Smooth muscle cell (in vitro differentiated cells): ENCODE results near the gene MYCBP. TPM values are rescaled to one million over a fixed set of nuclear protein-coding genes. Genes with fewer than 3 reads are reported as not detected.

Source experiments
- DNase-seq: peaks from one replicate; lab custom pipeline; 2025; ENCODE audit not compliant: unreplicated experiment; lab: John Stamatoyannopoulos, UW
- H2AFZ ChIP-seq: fragments of 200-600 bp; sonication (generic); 2 replicates; pipeline ENCODE4 v1.6.0; 2016; ENCODE audit warnings: antibody characterized with exemption, low read depth, mild to moderate bottlenecking
- H3F3A ChIP-seq: fragments of 200-600 bp; sonication (generic); 2 replicates; pipeline ENCODE4 v1.6.0; 2017; ENCODE audit warnings: antibody characterized with exemption, low read depth
- H3K27ac ChIP-seq: fragments of 200-600 bp; sonication (generic); 2 replicates; pipeline ENCODE4 v1.5.1; 2016; ENCODE audit warnings: low read depth, mild to moderate bottlenecking
- H3K27me3 ChIP-seq: fragments of 200-600 bp; sonication (generic); 2 replicates; pipeline ENCODE4 v1.6.1; 2016; ENCODE audit warnings: low read depth, mild to moderate bottlenecking
- H3K36me3 ChIP-seq: fragments of 200-600 bp; sonication (generic); 2 replicates; pipeline ENCODE4 v1.5.1; 2016; ENCODE audit warnings: low read depth
- H3K4me1 ChIP-seq: fragments of 200-600 bp; sonication (generic); 2 replicates; pipeline ENCODE4 v1.5.1; 2016; ENCODE audit warnings: low read depth
- H3K4me2 ChIP-seq: fragments of 200-600 bp; sonication (generic); 2 replicates; pipeline ENCODE4 v1.6.0; 2016; ENCODE audit warnings: mild to moderate bottlenecking
- H3K4me3 ChIP-seq: fragments of 200-600 bp; sonication (generic); 2 replicates; pipeline ENCODE4 v1.5.1; 2016; ENCODE audit warnings: mild to moderate bottlenecking
- H3K79me2 ChIP-seq: fragments of 200-600 bp; sonication (generic); 2 replicates; pipeline ENCODE4 v1.6.0; 2016; ENCODE audit warnings: low read depth, mild to moderate bottlenecking
- H3K9ac ChIP-seq: fragments of 200-600 bp; sonication (generic); 2 replicates; pipeline ENCODE4 v1.6.0; 2016; ENCODE audit warnings: low read depth
- H3K9me3 ChIP-seq: fragments of 200-600 bp; sonication (generic); replicated peaks from 2 replicates; pipeline ENCODE4 v1.5.1; 2016; ENCODE audit warnings: low read depth
- H4K20me1 ChIP-seq: fragments of 200-600 bp; sonication (generic); 2 replicates; pipeline ENCODE4 v1.6.0; 2016; ENCODE audit warnings: low read depth
- CTCF ChIP-seq: fragments of 200-600 bp; sonication (generic); IDR thresholded peaks from 2 replicates; pipeline ENCODE4 v1.5.1; 2017; ENCODE audit warnings: borderline replicate concordance, mild to moderate bottlenecking, antibody characterized with exemption; ENCODE audit not compliant: insufficient read depth, poor library complexity, severe bottlenecking
- WGBS: methylation state at CpG from one replicate; pipeline ENCODE4 v1.1.7; 2016; ENCODE audit warnings: low lambda C conversion rate; 5-methylcytosine and 5-hydroxymethylcytosine counted together
- polyA plus RNA-seq: library from polyadenylated mRNA; unstranded; fragments of >200 nt; fragmentation: Nextera tagmentation; extraction: Ambion mirVana; gene quantifications from 2 replicates; pipeline ENCODE4 v1.2.1, GENCODE V29; 2016
- total RNA-seq: library from RNA; depleted of rRNA; stranded (reverse); fragments of >200 nt; gene quantifications from 2 replicates; pipeline ENCODE4 v1.2.3, GENCODE V29; 2014

MYCBP gene
- total RNA-seq (17.1 and 33.7 TPM in 2 replicates), polyA plus RNA-seq (34.0 and 44.0 TPM in 2 replicates)

- under 1% methylated on average over 69 of the region's 69 CpGs for WGBS
- Histone ChIP-seq H2AFZ (peak within 1 kb of the TSS; percentile 86), H3K79me2 (peaks cover 20% of the 10 kb centered on the region), H3K27ac (peak within 1 kb of the TSS; percentile 14), H3K9ac (peak within 1 kb of the TSS; percentile 37), H3K36me3 (no peaks in the 10 kb centered on the region), H3K4me3 (peak within 1 kb of the TSS; percentile 82), H4K20me1 (peaks cover 18% of the 10 kb centered on the region), H3K4me2 (peak within 1 kb of the TSS; percentile 93), H3K4me1 (peaks cover 15% of the 10 kb centered on the region), H3K27me3 (no peaks in the 10 kb centered on the region), H3K9me3 (no peaks in the 10 kb centered on the region), H3F3A (no peaks in the 10 kb centered on the region)
- DNase-seq: peak; percentile 89
- TF ChIP-seq CTCF: no peak
Observed at GRCh38 chr1:38873027-38873969, at the start of gene MYCBP. Gene MYCBP, minus strand, starts transcription at chr1:38873348. Its CDS starts 43 bp downstream, at chr1:38873305.

- H3F3A ChIP-seq: no peaks in the 10 kb centered on the region
- no peaks in the 10 kb centered on the region for H3K9me3 ChIP-seq
- no peak overlapping the region for H3K4me2 ChIP-seq
- WGBS: 78% methylated on average over 3 of the region's 3 CpGs
- no peak overlapping the region for H3K4me3 ChIP-seq
- no peak for TF ChIP-seq CTCF
- H4K20me1 ChIP-seq: no peaks in the 10 kb centered on the region
- H3K9ac ChIP-seq: no peak overlapping the region
- no peak overlapping the region for H3K27ac ChIP-seq
- H3K27me3 ChIP-seq: no peaks in the 10 kb centered on the region
- no peak overlapping the region for H2AFZ ChIP-seq
- H3K36me3 ChIP-seq: no peaks in the 10 kb centered on the region
- no peaks in the 10 kb centered on the region for H3K79me2 ChIP-seq
- no peak for DNase-seq
- H3K4me1 ChIP-seq: no peaks in the 10 kb centered on the region
Observed at GRCh38 chr1:38919130-38919529, 46.0 kb upstream of the MYCBP start.

- no peak for DNase-seq
- no peak for TF ChIP-seq CTCF
Observed at GRCh38 chr1:38918568-38918967, 45.4 kb upstream of the MYCBP start.

More at GRCh38 chr1:38918568-38918967, 45.4 kb upstream of the MYCBP start:
- H3K4me2 ChIP-seq: no peak overlapping the region
- H3K79me2 ChIP-seq: no peaks in the 10 kb centered on the region
- H3K4me3 ChIP-seq: no peak overlapping the region
- no peaks in the 10 kb centered on the region for H4K20me1 ChIP-seq
- no peaks in the 10 kb centered on the region for H3K4me1 ChIP-seq
- no peaks in the 10 kb centered on the region for H3K36me3 ChIP-seq
- WGBS: 85% methylated on average over 5 of the region's 5 CpGs
- H3K9me3 ChIP-seq: no peaks in the 10 kb centered on the region
- no peak overlapping the region for H2AFZ ChIP-seq
- H3K27ac ChIP-seq: no peak overlapping the region
- no peaks in the 10 kb centered on the region for H3K27me3 ChIP-seq
- no peaks in the 10 kb centered on the region for H3F3A ChIP-seq
- H3K9ac ChIP-seq: no peak overlapping the region
